ENCODE results near the gene BTNL9.

Gene BTNL9

DNA sequence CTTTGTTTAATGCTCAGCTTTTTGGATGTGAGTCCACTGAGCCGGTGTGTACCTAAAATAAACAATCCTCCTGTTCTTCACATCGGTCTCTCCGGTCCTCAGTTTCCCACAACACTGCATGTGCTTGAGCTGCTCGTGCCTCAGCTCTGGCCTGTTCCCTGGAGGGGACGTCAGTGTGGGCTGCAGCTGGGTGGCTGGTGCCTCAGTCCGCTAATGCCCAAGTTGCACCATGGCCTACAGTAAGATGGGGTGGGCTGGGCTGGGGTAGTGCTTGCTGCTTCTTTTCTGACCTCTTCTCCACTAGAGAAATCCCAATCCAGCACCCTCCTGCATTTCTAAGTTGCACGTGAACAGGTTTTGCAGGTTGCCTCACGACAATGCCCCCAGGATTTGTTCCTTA, 595 bp upstream of the BTNL9 start:
- H3K4ac ChIP-seq (ENCODE audit: low read depth, low read length): no peak overlapping the region
- no peaks in the 10 kb centered on the region for H3K27me3 ChIP-seq (ENCODE audit: insufficient read depth, low read length)
- no peaks in the 10 kb centered on the region for H3K9me3 ChIP-seq (ENCODE audit: insufficient read depth, low read depth, low read length)
- H2AK5ac ChIP-seq (ENCODE audit: low read length): no peak overlapping the region
- no peak overlapping the region for H4K8ac ChIP-seq (ENCODE audit: low read depth, low read length)
- H3K18ac ChIP-seq (ENCODE audit: low read length): no peak overlapping the region
- no peak overlapping the region for H2BK12ac ChIP-seq (ENCODE audit: low read length)
- H3K79me1 ChIP-seq (ENCODE audit: low read length): no peaks in the 10 kb centered on the region
- no peak overlapping the region for H3K27ac ChIP-seq (ENCODE audit: low read depth, low read length)
- no peak for DNase-seq
- no peak overlapping the region for H2BK5ac ChIP-seq (ENCODE audit: low read depth, low read length, poor library complexity)
- no peak overlapping the region for H2BK120ac ChIP-seq (ENCODE audit: insufficient read depth, low read length, poor library complexity)
- no CpG with 5 or more reads among the region's 8 CpGs for WGBS (ENCODE audit: extremely low coverage, insufficient coverage, insufficient read length)
- H4K91ac ChIP-seq (ENCODE audit: low read depth, low read length): no peak overlapping the region
- no peak overlapping the region for H3K4me2 ChIP-seq (ENCODE audit: low read length)
- H3K9ac ChIP-seq (ENCODE audit: low read length): no peak overlapping the region
- H3K23ac ChIP-seq (ENCODE audit: low read length): no peak overlapping the region
- no peak overlapping the region for H3K4me3 ChIP-seq (ENCODE audit: low read depth, low read length)
- H2AFZ ChIP-seq (ENCODE audit: insufficient read depth, low read length, poor library complexity): no peak overlapping the region
- no peaks in the 10 kb centered on the region for H3K79me2 ChIP-seq (ENCODE audit: control insufficient read depth, insufficient read depth, low read length, poor library complexity)
- H3K4me1 ChIP-seq (ENCODE audit: control insufficient read depth in 1 of 2, insufficient read depth in 2 of 2, low read length in 2 of 2): no peaks in the 10 kb centered on the region
- no peak overlapping the region for H3K14ac ChIP-seq (ENCODE audit: low read length)
- no peak overlapping the region for H4K12ac ChIP-seq (ENCODE audit: low read depth, low read length)
- no peaks in the 10 kb centered on the region for H3K36me3 ChIP-seq (ENCODE audit: control insufficient read depth in 1 of 2, insufficient read depth in 2 of 2, low read length in 2 of 2)

DNA sequence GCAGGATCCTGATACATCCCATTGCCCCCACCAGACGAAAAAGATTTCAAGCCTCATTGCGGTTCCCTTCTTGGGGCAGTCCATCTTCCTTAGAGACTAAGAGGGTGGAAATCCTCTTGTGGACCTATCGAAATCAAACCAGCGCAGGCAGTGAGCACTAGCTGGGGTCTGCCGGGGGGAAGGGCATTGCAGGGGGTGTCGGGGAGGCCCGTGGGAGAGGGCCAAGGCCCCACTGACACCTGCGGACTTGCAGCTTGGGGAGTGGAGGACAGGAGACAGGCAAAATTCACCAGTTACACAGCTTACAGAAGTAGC, 522 bp downstream of the BTNL9 start:
- Histone ChIP-seq H3K79me1 (ENCODE audit: low read length) (no peaks in the 10 kb centered on the region), H2AK5ac (ENCODE audit: low read length) (no peak overlapping the region), H3K23ac (ENCODE audit: low read length) (no peak overlapping the region), H2BK120ac (ENCODE audit: insufficient read depth, low read length, poor library complexity) (no peak overlapping the region), H4K91ac (ENCODE audit: low read depth, low read length) (no peak overlapping the region), H3K4me3 (ENCODE audit: low read depth, low read length) (no peak overlapping the region), H2AFZ (ENCODE audit: insufficient read depth, low read length, poor library complexity) (no peak overlapping the region), H3K4me2 (ENCODE audit: low read length) (no peak overlapping the region), H4K12ac (ENCODE audit: low read depth, low read length) (no peak overlapping the region), H3K27me3 (ENCODE audit: insufficient read depth, low read length) (no peaks in the 10 kb centered on the region), H3K79me2 (ENCODE audit: control insufficient read depth, insufficient read depth, low read length, poor library complexity) (no peaks in the 10 kb centered on the region), H3K9ac (ENCODE audit: low read length) (no peak overlapping the region), H3K9me3 (ENCODE audit: insufficient read depth, low read depth, low read length) (peaks cover 1% of the 10 kb centered on the region), H3K4me1 (ENCODE audit: control insufficient read depth in 1 of 2, insufficient read depth in 2 of 2, low read length in 2 of 2) (no peaks in the 10 kb centered on the region), H3K36me3 (ENCODE audit: control insufficient read depth in 1 of 2, insufficient read depth in 2 of 2, low read length in 2 of 2) (no peaks in the 10 kb centered on the region), H3K18ac (ENCODE audit: low read length) (no peak overlapping the region), H2BK5ac (ENCODE audit: low read depth, low read length, poor library complexity) (no peak overlapping the region), H2BK12ac (ENCODE audit: low read length) (no peak overlapping the region), H3K27ac (ENCODE audit: low read depth, low read length) (no peak overlapping the region), H3K14ac (ENCODE audit: low read length) (no peak overlapping the region), H3K4ac (ENCODE audit: low read depth, low read length) (no peak overlapping the region), H4K8ac (ENCODE audit: low read depth, low read length) (no peak overlapping the region)
- WGBS (ENCODE audit: extremely low coverage, insufficient coverage, insufficient read length): no CpG with 5 or more reads among the region's 8 CpGs
- DNase-seq: no peak

DNA sequence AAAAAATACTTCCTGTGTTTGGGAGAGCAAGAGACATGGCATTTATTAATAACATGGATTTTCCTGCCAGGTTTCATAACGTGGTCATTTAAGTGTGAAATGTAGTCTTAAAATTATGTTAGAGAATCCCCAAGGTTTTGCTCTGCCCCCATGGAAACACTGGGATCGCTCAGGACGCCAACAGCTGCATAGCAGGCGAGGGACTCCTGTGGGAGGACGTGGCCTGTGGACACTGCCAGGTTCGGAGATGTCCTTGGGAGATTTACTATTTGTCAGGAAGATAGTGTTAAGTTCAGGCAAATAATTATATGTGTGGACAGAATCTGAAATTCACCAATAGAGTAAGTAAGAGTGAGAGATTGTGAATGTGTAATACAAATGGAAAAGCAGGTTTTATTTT, 977 bp downstream of the BTNL9 start:
- no peak overlapping the region for H4K91ac ChIP-seq (ENCODE audit: low read depth, low read length)
- H3K4ac ChIP-seq (ENCODE audit: low read depth, low read length): no peak overlapping the region
- H3K27me3 ChIP-seq (ENCODE audit: insufficient read depth, low read length): no peaks in the 10 kb centered on the region
- H2AK5ac ChIP-seq (ENCODE audit: low read length): no peak overlapping the region
- no peaks in the 10 kb centered on the region for H3K79me1 ChIP-seq (ENCODE audit: low read length)
- no peak overlapping the region for H3K9ac ChIP-seq (ENCODE audit: low read length)
- H2BK120ac ChIP-seq (ENCODE audit: insufficient read depth, low read length, poor library complexity): no peak overlapping the region
- no peak overlapping the region for H2BK12ac ChIP-seq (ENCODE audit: low read length)
- no peak for DNase-seq
- H2BK5ac ChIP-seq (ENCODE audit: low read depth, low read length, poor library complexity): no peak overlapping the region
- H3K18ac ChIP-seq (ENCODE audit: low read length): no peak overlapping the region
- H3K27ac ChIP-seq (ENCODE audit: low read depth, low read length): no peak overlapping the region
- no peaks in the 10 kb centered on the region for H3K4me1 ChIP-seq (ENCODE audit: control insufficient read depth in 1 of 2, insufficient read depth in 2 of 2, low read length in 2 of 2)
- H3K9me3 ChIP-seq (ENCODE audit: insufficient read depth, low read depth, low read length): peaks cover 1% of the 10 kb centered on the region
- H4K8ac ChIP-seq (ENCODE audit: low read depth, low read length): no peak overlapping the region
- H3K4me2 ChIP-seq (ENCODE audit: low read length): no peak overlapping the region
- WGBS (ENCODE audit: extremely low coverage, insufficient coverage, insufficient read length): no CpG with 5 or more reads among the region's 6 CpGs
- H2AFZ ChIP-seq (ENCODE audit: insufficient read depth, low read length, poor library complexity): no peak overlapping the region
- no peak overlapping the region for H3K14ac ChIP-seq (ENCODE audit: low read length)
- H3K23ac ChIP-seq (ENCODE audit: low read length): no peak overlapping the region
- H3K4me3 ChIP-seq (ENCODE audit: low read depth, low read length): no peak overlapping the region
- no peaks in the 10 kb centered on the region for H3K36me3 ChIP-seq (ENCODE audit: control insufficient read depth in 1 of 2, insufficient read depth in 2 of 2, low read length in 2 of 2)
- no peak overlapping the region for H4K12ac ChIP-seq (ENCODE audit: low read depth, low read length)
- no peaks in the 10 kb centered on the region for H3K79me2 ChIP-seq (ENCODE audit: control insufficient read depth, insufficient read depth, low read length, poor library complexity)

DNA sequence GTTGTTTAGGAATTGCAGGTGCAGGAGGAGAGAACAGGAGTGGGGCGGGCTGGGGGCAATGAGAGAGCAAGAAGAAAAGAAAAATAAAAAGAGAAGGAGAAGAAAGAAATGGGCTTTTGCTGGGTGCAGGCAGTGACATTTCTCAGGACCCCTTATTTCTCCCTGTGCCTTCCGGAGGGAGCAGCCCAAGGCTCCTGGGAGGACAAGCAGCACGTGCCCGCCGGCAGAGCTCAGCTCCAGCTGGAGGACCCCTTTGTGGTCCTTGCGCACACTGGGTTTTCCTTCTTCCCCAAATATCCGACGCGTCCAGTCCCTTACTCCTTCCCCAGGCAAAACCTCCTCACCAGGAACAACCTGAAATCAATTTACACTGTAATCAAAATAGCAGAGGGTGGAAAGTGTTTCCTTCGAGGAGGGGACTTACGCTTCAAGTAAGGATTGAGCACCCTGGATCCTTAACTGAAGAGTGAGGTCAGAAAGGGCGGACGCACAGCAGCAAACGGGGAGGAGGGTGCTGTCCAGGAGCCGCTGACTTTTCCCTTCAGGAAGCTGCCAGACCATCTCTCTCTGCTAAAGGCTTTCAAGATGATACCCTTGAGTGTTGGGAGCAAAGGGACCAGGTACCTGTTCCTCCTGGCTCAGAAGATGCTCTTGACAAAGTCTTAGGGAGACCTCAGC, 2.1 kb downstream of the BTNL9 start:
- H2BK12ac ChIP-seq (ENCODE audit: low read length): no peak overlapping the region
- no peak overlapping the region for H3K23ac ChIP-seq (ENCODE audit: low read length)
- H4K8ac ChIP-seq (ENCODE audit: low read depth, low read length): no peak overlapping the region
- DNase-seq: no peak
- no peaks in the 10 kb centered on the region for H3K4me1 ChIP-seq (ENCODE audit: control insufficient read depth in 1 of 2, insufficient read depth in 2 of 2, low read length in 2 of 2)
- H3K27me3 ChIP-seq (ENCODE audit: insufficient read depth, low read length): no peaks in the 10 kb centered on the region
- no peak overlapping the region for H2BK5ac ChIP-seq (ENCODE audit: low read depth, low read length, poor library complexity)
- no peak overlapping the region for H3K18ac ChIP-seq (ENCODE audit: low read length)
- no peak overlapping the region for H4K12ac ChIP-seq (ENCODE audit: low read depth, low read length)
- no CpG with 5 or more reads among the region's 15 CpGs for WGBS (ENCODE audit: extremely low coverage, insufficient coverage, insufficient read length)
- no peak overlapping the region for H2AFZ ChIP-seq (ENCODE audit: insufficient read depth, low read length, poor library complexity)
- H2AK5ac ChIP-seq (ENCODE audit: low read length): no peak overlapping the region
- no peak overlapping the region for H3K4me3 ChIP-seq (ENCODE audit: low read depth, low read length)
- H3K9me3 ChIP-seq (ENCODE audit: insufficient read depth, low read depth, low read length): peaks cover 1% of the 10 kb centered on the region
- no peak overlapping the region for H3K27ac ChIP-seq (ENCODE audit: low read depth, low read length)
- H3K14ac ChIP-seq (ENCODE audit: low read length): no peak overlapping the region
- no peak overlapping the region for H3K4ac ChIP-seq (ENCODE audit: low read depth, low read length)
- no peaks in the 10 kb centered on the region for H3K79me2 ChIP-seq (ENCODE audit: control insufficient read depth, insufficient read depth, low read length, poor library complexity)
- H3K36me3 ChIP-seq (ENCODE audit: control insufficient read depth in 1 of 2, insufficient read depth in 2 of 2, low read length in 2 of 2): no peaks in the 10 kb centered on the region
- H4K91ac ChIP-seq (ENCODE audit: low read depth, low read length): no peak overlapping the region
- H3K9ac ChIP-seq (ENCODE audit: low read length): no peak overlapping the region
- no peak overlapping the region for H3K4me2 ChIP-seq (ENCODE audit: low read length)
- no peak overlapping the region for H2BK120ac ChIP-seq (ENCODE audit: insufficient read depth, low read length, poor library complexity)
- no peaks in the 10 kb centered on the region for H3K79me1 ChIP-seq (ENCODE audit: low read length)

Measured in trophoblast cell (in vitro differentiated cells and primary cell).